Measurements from ENCODE around the gene CYP3A7.
"Not testable (repeated sequence)": the region's sequence is repeated elsewhere in the genome, so short reads cannot be mapped to it uniquely, and the experiment has no call there.

CYP3A7 gene

DNA sequence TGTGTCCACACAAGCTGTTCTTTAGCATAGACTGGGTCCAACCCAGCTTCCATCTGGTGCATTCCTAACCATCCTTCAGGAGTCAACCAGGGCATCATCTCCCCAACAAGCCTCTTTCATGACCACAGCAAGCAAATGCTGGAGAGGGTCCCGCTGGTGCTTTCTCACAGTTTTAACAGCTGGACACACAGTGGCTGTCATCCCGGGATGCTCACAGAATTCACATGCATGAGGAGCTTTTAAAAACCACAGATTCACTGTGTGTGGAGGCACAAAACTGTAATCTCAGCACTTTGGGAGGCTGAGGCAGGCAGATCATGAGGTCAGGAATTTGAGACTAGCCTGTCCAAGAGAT is 6.4 kb upstream of the CYP3A7 start:
- DNase-seq (ENCODE audit: low spot score), result no peak

DNA sequence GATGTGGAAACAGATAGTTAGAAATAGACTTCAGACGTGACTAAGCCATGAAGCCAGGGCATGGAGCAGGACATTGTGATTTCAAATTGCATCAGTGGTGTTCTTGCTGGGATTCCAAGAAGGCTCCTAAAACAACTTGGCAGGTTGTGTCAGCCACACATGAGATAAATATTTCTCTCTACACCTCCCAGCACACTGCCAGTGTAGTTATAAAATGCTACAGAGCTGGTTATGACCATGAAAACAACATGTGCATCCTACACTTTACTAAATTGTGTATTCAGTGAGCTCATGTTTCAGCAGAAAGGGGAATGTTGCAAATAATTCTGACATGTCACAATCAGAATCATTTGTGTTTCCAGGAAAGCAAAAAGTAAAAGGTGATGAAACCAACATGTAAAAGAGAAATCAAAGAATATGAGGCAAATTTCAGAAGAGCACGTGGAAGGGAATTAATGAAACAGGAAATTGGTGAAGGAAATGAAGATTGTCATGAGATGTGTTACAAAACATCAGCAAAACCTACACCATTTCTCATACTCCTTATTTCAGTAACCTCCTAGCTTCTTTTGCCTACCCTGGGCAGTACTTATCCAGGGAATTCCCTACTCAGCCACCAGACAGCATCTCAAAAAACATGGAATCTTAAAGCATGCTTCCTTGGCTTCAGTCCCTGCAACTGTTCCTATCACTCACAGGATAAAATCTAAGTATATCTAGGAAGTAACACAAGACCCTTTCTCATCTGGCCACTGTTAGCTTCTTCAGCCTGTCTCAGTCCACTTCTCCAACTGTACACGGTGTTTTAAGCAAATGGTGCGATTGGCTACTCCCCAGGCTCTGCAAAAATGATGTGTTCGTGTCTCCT is 5.8 kb upstream of the CYP3A7 start:
- DNase-seq (ENCODE audit: low spot score), result no peak

GRCh38 chr7:99739699-99740572 is 4.9 kb upstream of the CYP3A7 start:
- no peak for DNase-seq (ENCODE audit: low spot score)

DNA sequence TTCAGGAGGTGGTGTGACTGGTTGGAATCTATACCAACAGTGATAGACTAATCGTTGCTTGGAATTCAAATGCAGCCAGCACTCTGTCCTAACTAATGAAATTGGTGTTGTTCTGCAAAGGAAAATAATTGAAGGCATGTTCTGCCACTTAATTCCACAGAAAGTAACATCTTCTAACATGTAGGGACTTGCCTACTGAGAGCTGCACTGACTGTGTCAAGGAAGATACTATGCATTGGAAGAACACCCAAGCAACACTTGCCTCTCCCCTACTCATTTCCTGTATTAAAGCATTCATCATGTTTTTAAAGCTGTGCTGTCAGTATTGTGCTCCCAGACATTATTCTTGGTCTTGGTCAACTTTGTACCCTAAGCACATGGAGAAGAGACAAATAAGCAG is 2.7 kb upstream of the CYP3A7 start:
- no peak for DNase-seq (ENCODE audit: low spot score)

DNA sequence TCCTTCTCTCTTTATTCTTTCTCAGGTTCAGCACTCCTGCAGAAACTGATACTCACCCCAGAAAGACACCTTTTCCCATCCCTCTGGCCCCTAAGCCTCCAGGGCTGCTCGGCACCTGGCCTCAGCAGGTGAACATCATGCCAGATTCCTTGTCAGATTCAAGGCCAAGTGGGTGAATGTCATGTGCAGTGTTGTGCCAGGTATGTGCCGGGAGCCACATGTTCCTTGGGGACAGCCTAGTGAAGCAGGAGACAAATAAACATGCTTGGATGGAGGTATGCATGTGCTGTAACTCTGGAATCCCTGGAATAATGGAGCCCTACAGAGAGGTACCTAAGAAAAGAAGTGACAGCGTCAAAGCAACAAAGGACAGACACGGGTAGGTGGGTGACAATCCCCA is 1.7 kb upstream of the CYP3A7 start:
- not testable (repeated sequence) for DNase-seq (ENCODE audit: low spot score)

- no peak for DNase-seq (ENCODE audit: low spot score)
These were observed 1.5 kb downstream of the CYP3A7 start for GRCh38 chr7:99733448-99733847.

DNA sequence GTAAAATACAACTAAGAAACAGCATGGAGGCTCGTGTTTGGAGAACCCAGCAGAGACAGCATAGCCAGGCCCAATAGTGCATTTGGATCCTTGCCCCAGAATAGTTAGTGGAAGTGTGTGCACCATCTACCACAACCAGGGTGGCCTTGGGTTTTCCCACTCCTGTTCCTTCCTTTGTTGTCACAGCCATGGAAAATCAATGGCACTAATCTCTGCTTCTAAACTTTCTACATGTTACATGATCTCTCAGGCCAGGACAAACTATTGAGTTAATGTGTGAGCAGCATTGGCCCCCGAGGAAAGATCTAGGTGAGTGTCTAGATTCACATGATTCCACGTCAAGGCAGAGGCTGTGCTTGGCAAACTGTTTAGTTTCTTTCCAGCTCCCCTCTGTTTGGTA is 2.0 kb downstream of the CYP3A7 start:
- DNase-seq (ENCODE audit: low spot score), result no peak

DNA sequence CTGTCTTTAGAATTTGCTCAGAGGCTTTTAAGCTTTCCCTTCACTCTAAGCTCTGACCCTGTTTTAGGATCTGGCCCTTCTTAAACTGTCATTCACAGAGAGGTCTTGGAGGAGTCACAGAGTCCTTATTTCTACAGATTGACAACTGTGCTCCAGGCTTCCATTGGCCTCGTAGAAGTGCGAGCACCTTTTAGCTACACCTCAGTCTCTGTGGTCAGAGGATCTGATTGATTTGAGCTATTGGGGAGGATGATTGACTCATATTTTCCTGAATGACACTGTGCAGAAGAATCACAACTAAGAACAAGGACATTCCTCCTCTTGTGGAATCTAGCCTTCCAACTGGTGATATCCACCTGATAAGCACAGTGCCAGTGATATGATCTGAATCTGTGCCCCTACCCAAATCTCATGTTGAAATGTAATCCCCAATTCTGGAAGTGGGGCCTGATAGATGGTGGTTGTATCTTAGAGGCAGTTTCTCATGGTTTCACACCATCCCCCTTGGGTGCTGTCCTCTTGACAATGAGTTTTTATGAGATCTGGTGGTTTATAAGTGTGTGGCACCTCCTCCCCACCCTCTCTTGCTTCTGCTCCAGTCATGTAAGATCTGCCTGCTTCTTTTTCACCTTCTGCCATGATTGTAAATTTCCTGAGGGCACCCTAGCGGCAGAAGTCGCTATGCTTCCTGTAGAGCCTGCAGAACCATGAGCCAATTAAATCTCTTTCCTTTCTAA is 3.2 kb downstream of the CYP3A7 start:
- no peak for DNase-seq (ENCODE audit: low spot score)

GRCh38 chr7:99730992-99731391 is 4.0 kb downstream of the CYP3A7 start:
- no peak for DNase-seq (ENCODE audit: low spot score)

DNA sequence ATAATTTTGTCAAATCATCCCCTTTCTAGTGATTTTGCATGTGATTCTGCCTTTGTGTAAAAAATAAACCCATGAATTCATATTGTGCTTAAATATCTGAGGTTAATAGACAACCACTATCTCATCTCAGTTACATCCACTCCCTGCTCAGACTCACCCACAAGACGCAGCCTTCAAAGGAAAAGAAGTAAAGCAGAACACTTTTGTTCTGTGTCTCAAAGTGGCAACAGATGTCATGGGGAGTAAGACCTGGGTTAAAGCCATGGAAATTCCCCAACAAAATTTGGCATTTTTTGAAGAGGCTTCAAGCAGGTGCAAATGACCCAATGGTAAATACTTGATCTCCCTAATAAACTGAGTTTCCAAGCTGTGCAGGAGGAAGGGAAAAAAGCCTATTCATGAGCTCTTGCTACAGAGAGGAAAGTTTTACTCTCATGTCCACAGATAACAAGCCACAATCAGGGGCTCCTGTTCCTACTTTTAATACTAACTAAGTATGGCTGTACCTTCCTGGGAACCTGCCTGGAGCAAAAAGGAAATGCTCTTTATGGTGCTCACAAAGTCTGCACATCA is 4.7 kb downstream of the CYP3A7 start:
- no peak for DNase-seq (ENCODE audit: low spot score)

DNA sequence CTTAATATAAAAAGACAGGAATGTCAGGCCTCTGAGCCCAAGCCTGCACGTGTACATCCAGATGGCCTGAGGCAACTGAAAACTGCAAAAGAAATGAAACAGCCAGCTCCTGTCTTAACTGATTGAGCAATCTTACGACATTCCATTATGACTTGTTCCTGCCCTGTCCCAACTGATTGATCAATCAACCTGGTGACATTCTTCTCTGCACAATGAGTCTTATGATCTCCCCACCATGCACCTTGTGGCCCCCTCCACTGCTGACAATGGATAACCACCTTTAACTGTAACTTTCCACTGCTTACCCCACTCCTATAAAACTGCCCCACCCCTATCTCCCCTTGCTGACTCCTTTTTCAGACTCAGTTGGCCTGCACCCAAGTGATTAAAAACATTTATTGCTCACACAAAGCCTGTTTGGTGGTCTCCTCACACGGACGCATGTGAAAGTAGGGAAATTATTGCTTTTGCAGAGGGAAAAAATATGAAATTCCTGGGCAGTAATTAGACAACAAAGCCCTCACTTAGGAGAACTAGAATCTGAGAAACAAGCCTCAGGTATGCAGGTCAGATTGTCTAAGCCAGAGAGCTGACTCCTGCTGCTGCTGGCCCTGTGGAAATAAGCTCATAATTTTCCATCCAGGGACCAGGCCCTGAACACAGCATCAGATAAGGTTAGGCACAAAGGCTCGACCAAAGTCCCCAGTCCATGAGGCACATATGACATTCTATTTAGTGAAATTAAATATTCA is 5.3 kb downstream of the CYP3A7 start:
- DNase-seq (ENCODE audit: low spot score), result peak; percentile 34

DNA sequence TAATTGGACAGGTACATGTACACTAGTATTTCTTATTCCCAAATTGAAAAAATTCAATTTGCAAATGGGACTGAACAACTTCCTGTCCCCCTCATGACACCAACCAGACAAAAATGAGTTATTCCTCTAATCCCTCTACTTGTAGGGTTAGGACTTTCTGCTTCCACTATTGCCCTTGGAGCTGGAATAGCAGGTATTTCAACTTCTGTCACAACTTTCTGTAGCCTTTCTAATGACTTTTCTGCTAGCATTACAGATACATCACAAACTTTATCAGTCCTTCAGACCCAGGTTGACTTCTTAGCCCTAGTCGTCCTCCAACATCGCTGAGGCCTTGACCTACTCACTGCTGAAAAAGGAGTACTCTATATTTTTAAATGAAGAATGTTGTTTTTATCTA is 6.4 kb downstream of the CYP3A7 start:
- DNase-seq (ENCODE audit: low spot score), result no peak

DNA sequence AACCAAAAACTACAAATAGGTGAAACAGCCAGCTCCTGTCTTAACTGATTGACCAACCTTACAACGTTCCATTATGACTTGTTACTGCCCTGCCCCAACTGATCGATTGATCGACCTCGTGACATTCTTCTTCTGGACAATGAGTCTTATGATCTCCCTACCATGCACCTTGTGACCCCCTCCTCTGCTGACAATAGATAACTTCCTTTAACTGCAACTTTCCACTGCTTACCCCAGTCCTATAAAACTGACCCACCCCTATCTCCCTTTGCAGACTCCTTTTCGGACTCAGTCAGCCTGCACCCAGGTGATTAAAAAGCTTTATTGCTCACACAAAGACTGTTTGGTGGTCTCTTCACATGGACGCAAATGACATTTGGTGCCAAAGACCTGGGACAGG is 11.8 kb downstream of the CYP3A7 start:
- not testable (repeated sequence) for DNase-seq (ENCODE audit: low spot score)

- no peak for DNase-seq (ENCODE audit: low spot score)
These were observed 14.0 kb downstream of the CYP3A7 start for GRCh38 chr7:99720800-99721595.

- no peak for DNase-seq (ENCODE audit: low spot score)
These were observed 14.8 kb downstream of the CYP3A7 start for GRCh38 chr7:99719996-99720769.

DNA sequence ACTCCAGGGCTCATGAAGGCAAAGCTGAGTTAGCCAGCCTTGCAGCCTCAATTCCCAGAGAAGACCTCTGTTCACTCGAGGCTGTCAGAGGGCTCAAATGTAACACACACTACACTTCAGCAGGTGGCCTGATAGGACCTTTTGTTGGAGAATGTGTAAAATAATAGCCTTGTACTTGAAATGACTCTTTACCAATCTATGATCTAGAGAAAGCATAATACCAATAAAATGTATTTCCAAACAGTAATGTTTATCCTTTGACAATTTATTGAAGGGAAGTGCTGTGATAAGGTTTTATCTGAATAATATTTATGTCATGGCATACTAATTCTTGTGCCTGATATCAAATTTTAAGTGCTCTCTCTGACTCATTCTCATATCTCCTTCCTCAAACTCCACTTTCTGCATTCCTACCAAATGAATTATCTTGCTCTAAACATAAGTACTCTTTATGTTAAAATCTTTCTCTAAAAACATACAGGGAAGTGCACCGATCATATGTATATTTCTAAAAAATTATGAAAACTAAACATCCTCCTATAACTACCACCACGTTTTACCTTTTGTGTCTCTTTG is 20.9 kb downstream of the CYP3A7 start:
- no peak for DNase-seq (ENCODE audit: low spot score)

DNA sequence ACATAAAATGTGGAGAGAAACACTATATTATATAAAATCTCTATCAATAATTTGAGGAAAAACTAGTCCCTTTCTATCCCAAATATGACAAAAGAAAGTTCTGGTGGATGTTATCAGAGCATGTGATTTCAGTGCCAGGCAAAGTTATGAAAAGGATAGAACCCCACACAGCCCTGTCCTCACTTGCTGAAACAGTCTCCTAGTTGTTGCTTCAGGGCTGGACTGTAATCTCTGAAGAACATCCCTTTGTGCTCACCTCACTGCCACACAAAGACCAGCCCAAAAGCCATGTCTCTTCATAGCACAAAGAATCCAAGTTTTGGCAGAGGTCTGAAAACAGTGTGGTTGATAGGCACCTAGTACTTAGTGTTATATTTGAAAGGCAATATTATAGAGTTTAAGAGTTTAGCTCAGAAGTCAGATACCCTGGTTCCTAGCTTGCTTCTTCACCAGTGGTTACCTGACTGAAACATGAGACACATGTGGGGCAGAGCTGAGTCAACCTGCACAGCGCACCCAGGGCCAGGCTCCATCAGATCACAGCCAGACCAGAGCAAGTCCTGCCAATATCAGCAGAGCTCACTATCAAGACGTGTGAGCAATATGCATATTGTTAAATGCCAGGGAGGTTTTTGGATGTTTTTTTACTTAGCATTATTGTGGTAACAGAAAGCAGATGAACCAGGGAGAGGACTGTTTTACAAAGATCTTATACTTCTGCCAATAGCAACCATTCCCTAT is 25.0 kb downstream of the CYP3A7 start:
- no peak for DNase-seq (ENCODE audit: low spot score)

DNA sequence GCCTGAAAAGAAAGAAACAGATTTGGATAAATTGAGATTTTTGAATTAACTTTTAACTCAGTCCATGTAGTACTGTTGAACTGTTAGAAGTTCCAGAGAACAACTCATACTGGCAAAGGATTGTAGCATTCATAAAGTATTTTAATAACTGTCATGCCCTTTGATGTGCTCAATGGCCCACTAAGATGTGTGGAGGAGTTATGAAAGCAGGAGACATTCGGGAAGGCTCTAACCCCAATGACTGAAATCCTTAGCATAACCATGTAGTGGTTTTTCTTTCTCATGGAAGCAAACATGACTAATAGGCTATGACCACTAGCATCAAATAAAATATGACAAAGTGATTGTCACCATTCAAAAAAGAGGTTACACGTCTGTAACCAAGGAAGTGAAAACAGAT is 25.7 kb downstream of the CYP3A7 start:
- no peak for DNase-seq (ENCODE audit: low spot score)

- DNase-seq (ENCODE audit: low spot score), result no peak
These were observed 27.9 kb downstream of the CYP3A7 start for GRCh38 chr7:99707096-99707495.
